HG02870 (cell line): ENCODE results near the gene LTF.
"Not testable (repeated sequence)": the region's sequence is repeated elsewhere in the genome, so short reads cannot be mapped to it uniquely, and the experiment has no call there.

ENCODE experiments used
- ATAC-seq: cut with Tn5 transposase; IDR thresholded peaks from one replicate; pipeline ENCODE4 v1.9.1; 2021; ENCODE audit warnings: mild to moderate bottlenecking, moderate library complexity; ENCODE audit not compliant: unreplicated experiment

Gene LTF

GRCh38 chr3:46464326-46465195 lies at the start of gene LTF:
LTF (minus strand) TSS chr3:46464905; CDS start chr3:46464867, 38 bp downstream.
- ATAC-seq, result no peak

- ATAC-seq, result no peak
Measured at GRCh38 chr3:46512191-46512749, 47.6 kb upstream of the LTF start.

GRCh38 chr3:46509661-46510187 lies 45.0 kb upstream of the LTF start:
- ATAC-seq, result no peak

GRCh38 chr3:46508850-46509591 lies 44.3 kb upstream of the LTF start:
- no peak for ATAC-seq

GRCh38 chr3:46506526-46506925 lies 41.8 kb upstream of the LTF start:
- ATAC-seq, result no peak

- no peak for ATAC-seq
Measured at GRCh38 chr3:46505953-46506352, 41.2 kb upstream of the LTF start.

- no peak for ATAC-seq
Measured at GRCh38 chr3:46504789-46505188, 40.1 kb upstream of the LTF start.

GRCh38 chr3:46503200-46503874 lies 38.6 kb upstream of the LTF start:
- no peak for ATAC-seq

- no peak for ATAC-seq
Measured at GRCh38 chr3:46501702-46502101, 37.0 kb upstream of the LTF start.

GRCh38 chr3:46500656-46501635 lies 36.2 kb upstream of the LTF start:
- no peak for ATAC-seq

GRCh38 chr3:46498916-46499519 lies 34.3 kb upstream of the LTF start:
- ATAC-seq, result no peak

GRCh38 chr3:46497556-46498265 lies 33.0 kb upstream of the LTF start, which contains the start of gene RTP3:
RTP3 (plus strand) TSS chr3:46497976; CDS start chr3:46498063, 87 bp downstream.
- ATAC-seq, result no peak

GRCh38 chr3:46496746-46497555 lies 32.2 kb upstream of the LTF start:
- ATAC-seq, result no peak

- no peak for ATAC-seq
Measured at GRCh38 chr3:46495901-46496456, 31.3 kb upstream of the LTF start.

- not testable (repeated sequence) for ATAC-seq
Measured at GRCh38 chr3:46494491-46494890, 29.8 kb upstream of the LTF start.

GRCh38 chr3:46492890-46493547 lies 28.3 kb upstream of the LTF start:
- ATAC-seq, result no peak
